ENCODE data around the gene SIGLEC6.

GRCh38 chr19:51490676-51491075 lies 40.8 kb downstream of the SIGLEC6 start:
- TF ChIP-seq CTCF (IDR thresholded peaks at IDR 0.05) (no peak), POLR2A (IDR thresholded peaks at IDR 0.05) (no peak)

Data from esophagus squamous epithelium (tissue), 4 donors.